ENCODE results near the gene FOXM1.

FOXM1 gene

DNA sequence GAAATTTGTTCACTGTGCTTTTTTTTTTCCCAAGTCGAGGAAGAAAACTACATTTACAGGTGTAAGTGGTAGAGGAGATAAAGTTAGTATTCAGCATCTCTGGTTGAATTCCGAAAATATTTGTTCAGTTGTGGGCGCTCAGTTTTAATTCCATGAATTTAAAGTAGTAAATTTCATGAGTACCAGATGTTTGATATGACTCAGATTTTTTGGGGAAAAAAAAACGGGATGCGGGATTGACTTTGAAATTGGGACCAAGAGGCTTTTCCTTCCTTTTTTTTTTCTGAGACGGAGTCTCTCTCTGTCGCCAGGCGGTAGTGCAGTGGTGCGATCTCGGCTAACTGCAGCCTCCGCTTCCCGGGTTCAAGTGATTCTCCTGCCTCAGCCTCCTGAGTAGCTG lies 15.3 kb upstream of the FOXM1 start:
- no peak for DNase-seq (ENCODE audit: extremely low read depth, low read depth)
- TF ChIP-seq, protein P1, sequence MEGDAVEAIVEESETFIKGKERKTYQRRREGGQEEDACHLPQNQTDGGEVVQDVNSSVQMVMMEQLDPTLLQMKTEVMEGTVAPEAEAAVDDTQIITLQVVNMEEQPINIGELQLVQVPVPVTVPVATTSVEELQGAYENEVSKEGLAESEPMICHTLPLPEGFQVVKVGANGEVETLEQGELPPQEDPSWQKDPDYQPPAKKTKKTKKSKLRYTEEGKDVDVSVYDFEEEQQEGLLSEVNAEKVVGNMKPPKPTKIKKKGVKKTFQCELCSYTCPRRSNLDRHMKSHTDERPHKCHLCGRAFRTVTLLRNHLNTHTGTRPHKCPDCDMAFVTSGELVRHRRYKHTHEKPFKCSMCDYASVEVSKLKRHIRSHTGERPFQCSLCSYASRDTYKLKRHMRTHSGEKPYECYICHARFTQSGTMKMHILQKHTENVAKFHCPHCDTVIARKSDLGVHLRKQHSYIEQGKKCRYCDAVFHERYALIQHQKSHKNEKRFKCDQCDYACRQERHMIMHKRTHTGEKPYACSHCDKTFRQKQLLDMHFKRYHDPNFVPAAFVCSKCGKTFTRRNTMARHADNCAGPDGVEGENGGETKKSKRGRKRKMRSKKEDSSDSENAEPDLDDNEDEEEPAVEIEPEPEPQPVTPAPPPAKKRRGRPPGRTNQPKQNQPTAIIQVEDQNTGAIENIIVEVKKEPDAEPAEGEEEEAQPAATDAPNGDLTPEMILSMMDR (IDR thresholded peaks at IDR 0.05; ENCODE audit: low read depth, low read length), result no peak

DNA sequence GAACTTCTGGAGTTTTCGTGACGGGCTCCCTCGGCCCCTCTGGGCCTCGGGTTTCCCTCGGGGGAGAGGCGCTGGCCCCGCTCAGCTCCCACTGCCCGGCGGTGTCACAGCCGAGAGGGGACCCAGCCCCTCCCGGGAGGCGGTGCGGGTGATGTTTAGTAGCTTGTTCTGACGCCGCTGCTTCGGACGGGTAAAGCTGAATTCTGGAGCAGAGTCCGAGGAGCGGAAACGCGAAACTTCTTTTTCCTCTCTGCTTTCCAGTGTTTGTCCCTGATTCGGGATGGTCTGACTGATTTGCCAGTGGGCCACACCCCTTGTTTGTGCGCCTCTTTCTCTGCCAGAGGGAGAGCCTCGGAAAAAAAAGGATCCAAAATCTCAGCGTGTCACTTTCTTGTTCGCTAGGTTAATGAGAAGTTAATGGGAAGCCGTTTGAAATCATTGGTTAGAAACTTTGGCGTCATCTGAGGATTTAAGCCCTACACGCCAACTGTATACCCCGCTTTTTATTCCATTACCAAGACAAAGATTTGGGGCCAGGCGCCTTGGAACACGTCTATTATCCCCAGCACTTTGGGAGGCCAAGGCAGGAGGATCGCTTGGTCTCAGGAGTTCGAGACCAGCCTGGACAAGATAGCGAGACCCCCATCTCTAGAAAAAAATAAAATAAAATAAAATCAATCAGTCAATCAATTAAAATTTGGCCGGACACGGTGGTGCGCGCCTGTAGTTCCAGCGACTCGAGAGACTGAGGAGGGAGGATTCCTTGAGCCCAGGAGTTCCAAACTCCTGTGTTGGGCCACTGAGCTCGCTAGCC lies 14.5 kb upstream of the FOXM1 start:
- TF ChIP-seq, protein P1 (IDR thresholded peaks at IDR 0.05; ENCODE audit: low read depth, low read length), result no peak
- no peak for DNase-seq (ENCODE audit: extremely low read depth, low read depth)

DNA sequence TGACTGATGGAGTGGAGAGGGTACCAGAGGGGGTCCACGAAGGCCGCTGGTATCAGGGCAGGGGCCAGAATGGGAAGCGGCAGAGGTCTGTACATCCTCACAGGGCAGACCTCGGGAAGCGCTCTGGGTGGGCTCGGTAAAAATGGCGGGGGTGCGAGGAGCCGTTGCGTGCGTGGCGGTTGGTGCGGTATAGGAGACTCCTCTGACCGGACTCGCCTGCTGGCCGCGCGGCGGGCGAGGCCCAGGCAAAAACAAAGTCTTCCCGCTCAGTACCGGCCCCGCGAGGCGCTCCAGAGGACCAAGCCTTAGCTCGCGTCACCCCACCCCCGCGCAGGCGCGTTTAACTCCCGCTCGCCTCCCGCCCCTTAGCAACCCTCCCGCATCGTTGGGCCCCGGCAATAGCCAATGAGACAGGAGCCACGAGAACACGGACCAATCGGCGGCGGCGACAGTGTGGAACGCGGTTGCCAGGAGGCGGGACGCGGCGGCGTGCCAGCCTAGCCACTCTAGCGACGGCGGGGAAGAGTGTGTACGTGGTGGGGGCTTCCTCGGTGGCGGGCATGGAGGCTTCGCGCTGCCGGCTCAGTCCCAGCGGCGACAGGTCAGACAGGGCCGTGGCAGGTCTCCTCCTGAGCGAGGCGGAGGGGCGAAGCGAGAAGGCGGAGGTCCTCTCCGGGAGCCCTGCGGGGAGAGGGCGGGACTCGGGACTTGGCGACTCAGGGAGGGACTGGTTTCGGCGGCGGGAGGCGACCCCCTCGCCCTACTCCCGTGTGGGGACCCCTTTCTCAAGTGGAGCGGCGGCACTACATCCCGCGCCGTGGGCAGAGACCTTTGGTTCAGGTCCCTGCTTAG lies 13.6 kb upstream of the FOXM1 start, which contains the start of gene TULP3:
Gene TULP3 (plus strand): TSS at position 504 of the 852 bp plus-strand sequence. CDS start 57 bp downstream, at position 561.
- DNase-seq (ENCODE audit: extremely low read depth, low read depth), result peak; percentile 95
- TF ChIP-seq, protein P1 (IDR thresholded peaks at IDR 0.05; ENCODE audit: low read depth, low read length), result peak; percentile 5

DNA sequence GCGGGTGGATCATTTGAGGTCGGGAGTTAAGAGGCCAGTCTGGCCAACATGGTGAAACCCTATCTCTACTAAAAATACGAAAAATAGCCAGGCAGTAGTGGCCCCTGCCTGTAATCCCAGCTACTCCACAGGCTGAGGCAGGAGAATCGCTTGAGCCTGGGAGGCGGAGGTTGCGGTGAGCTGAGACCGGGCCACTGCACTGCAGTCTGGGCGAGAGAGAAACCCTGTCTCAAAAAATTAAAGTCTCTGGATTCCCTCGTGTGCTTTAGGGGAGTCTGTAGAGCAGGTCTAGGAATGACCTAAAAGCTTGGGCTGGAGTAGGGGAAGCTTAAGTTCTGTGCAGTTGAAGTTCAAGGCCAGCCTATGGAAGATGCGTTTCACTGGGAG lies 13.0 kb upstream of the FOXM1 start:
- no peak for DNase-seq (ENCODE audit: extremely low read depth, low read depth)
- TF ChIP-seq, protein P1 (IDR thresholded peaks at IDR 0.05; ENCODE audit: low read depth, low read length), result no peak

DNA sequence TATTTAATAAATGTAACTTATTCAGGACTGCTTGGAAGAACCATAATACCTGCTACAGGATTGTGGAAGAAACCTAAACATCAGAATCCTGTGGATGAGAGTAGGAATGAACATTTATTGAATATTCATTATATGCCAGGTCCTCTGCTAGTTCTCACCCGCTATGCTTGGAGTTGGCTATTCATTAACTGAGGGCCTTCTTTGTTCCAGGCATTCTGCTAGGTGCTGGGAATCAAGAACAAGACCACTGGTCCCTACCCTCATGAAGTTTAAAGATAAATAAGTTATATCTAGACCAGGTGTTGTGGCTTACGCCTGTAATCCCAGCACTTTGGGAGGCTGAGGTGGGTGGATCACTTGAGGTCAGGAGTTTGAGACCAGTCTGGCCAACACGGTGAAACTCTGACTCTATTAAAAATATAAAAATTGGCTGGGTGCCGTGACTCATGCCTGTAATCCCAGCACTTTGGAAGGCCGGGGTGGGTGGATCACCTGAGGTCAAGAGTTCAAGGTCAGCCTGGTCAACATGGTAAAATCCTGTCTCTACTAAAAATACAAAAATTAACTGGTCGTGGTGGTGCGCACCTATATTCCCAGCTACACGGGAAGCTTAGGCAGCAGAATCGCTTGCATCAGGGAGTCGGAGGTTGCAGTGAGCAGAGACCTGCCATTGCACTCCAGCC lies 9.9 kb upstream of the FOXM1 start:
- TF ChIP-seq, protein P1 (IDR thresholded peaks at IDR 0.05; ENCODE audit: low read depth, low read length), result no peak

DNA sequence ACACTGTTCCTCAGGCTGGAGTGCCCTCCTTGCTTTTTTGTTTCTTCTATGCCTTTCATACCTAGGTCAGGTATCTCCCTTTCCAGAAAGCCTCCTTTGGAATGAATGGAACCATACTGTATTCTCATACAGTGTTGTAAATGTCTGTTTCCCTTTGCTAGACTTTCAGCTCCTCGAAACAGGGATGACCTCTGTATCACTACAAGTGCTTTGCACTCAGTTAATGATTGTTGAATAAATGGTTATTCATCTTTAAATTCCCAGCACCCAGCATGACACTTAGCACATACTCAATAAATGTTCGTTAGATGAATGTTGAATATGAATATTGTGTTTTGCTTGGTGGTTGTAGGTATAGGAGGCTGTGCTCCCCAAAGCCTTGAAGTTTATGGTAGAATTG lies 7.8 kb upstream of the FOXM1 start:
- TF ChIP-seq, protein P1 (IDR thresholded peaks at IDR 0.05; ENCODE audit: low read depth, low read length), result no peak
- no peak for DNase-seq (ENCODE audit: extremely low read depth, low read depth)

More for the DNA sequence above, 9.9 kb upstream of the FOXM1 start:
- DNase-seq (ENCODE audit: extremely low read depth, low read depth), result no peak
